Ectodermal cell (in vitro differentiated cells): ENCODE data around the gene MAGI2.

Source experiments
- H3K27ac ChIP-seq: 2 replicates; pipeline ENCODE4 v1.7.0; 2013; ENCODE audit warnings: mild to moderate bottlenecking, low read depth, low read length; ENCODE audit not compliant: insufficient read depth, poor library complexity, severe bottlenecking
- H3K27me3 ChIP-seq: 2 replicates; pipeline ENCODE4 v1.7.0; 2013; ENCODE audit warnings: mild to moderate bottlenecking, low read length; ENCODE audit not compliant: insufficient read depth, control insufficient read depth, poor library complexity, severe bottlenecking
- H3K36me3 ChIP-seq: one replicate; pipeline ENCODE4 v1.7.0; 2013; ENCODE audit warnings: low read length; ENCODE audit not compliant: control insufficient read depth, insufficient read depth
- H3K4me1 ChIP-seq: one replicate; pipeline ENCODE4 v1.7.0; 2013; ENCODE audit warnings: low read length; ENCODE audit not compliant: control insufficient read depth, insufficient read depth
- H3K4me3 ChIP-seq: 2 replicates; pipeline ENCODE4 v1.7.0; 2013; ENCODE audit warnings: low read depth, low read length, control low read depth; ENCODE audit not compliant: insufficient read depth
- H3K9me3 ChIP-seq: 2 replicates; pipeline ENCODE4 v1.7.0; 2013; ENCODE audit warnings: mild to moderate bottlenecking, low read length, moderate library complexity; ENCODE audit not compliant: control insufficient read depth
- WGBS, 2 experiments: methylation state at CpG; one replicate each; pipeline ENCODE4 v1.1.7; 2013; ENCODE audit warnings: missing lambda C conversion rate in 2 of 2; 5-methylcytosine and 5-hydroxymethylcytosine counted together

The MAGI2 gene

DNA sequence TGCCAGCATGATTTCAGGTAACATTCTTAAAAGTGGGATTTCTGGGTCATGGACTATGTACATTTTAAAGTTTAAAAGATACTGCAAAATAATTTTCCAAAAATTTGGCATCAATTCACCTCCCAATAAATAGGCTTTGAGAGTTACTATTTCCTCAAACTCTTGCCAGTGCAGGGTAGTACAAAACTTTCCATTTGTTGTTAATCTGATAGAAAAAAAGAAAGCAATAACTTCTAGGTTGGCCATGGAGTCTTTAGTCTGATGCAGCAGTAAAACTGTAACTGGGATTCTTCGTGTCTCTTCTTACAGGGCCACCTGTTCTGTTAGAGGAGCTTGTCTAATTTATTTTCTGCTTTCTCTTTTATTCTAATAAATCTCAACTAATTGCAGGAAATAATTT lies 241.1 kb downstream of the MAGI2 start:
- WGBS, 2 experiments, result 91 to 100% methylated on average over 1 of the region's 1 CpG
- Histone ChIP-seq H3K36me3 (no peaks in the 10 kb centered on the region), H3K27ac (no peak overlapping the region), H3K27me3 (no peaks in the 10 kb centered on the region), H3K4me3 (no peak overlapping the region), H3K9me3 (no peaks in the 10 kb centered on the region), H3K4me1 (no peaks in the 10 kb centered on the region)

DNA sequence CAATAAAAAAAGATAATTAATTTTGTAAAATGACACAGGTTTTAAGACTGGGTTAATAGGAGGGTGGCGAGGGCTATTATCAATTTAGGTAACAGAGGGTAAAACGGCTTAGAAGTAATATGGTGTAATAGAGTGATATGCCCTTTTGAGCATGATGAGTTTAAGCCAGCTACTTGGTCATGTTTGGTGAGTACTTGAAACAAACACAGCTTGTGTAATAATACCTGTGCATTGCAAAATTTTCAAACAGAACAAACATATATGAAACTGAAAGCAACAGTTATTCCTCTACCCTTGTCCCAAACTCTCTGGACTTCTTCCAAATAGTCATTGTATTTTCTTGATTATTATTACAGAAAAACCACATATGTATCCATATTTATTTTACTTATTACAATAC lies 241.7 kb downstream of the MAGI2 start:
- H3K36me3 ChIP-seq, result no peaks in the 10 kb centered on the region
- H3K9me3 ChIP-seq, result no peaks in the 10 kb centered on the region
- no peaks in the 10 kb centered on the region for H3K27me3 ChIP-seq
- H3K4me1 ChIP-seq, result no peaks in the 10 kb centered on the region
- no peak overlapping the region for H3K4me3 ChIP-seq
- H3K27ac ChIP-seq, result no peak overlapping the region
- WGBS, 2 experiments, result 94 to 95% methylated on average over 2 of the region's 2 CpGs

DNA sequence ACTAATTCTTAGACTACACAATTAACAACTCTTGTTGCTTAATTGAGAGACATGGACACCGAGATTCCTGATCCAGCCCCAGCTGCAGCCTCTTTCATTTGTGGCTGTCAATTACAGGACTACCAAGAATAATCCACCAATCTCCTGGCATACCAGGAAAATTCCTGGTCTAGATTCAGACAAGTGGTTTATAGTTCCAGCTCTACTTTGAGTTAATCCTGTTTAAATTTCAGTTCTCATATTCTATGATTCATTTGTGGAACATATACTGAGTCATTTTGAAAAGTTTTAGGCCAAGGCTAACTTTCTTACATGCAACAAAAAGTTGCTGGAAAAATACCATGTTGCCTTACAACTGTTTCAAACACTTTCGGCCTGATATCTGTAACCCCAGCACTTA lies 253.5 kb downstream of the MAGI2 start:
- H3K27ac ChIP-seq, result no peak overlapping the region
- no peaks in the 10 kb centered on the region for H3K4me1 ChIP-seq
- no peaks in the 10 kb centered on the region for H3K9me3 ChIP-seq
- no peaks in the 10 kb centered on the region for H3K27me3 ChIP-seq
- H3K36me3 ChIP-seq, result no peaks in the 10 kb centered on the region
- 88 to 96% methylated on average over 2 of the region's 2 CpGs for WGBS, 2 experiments
- no peak overlapping the region for H3K4me3 ChIP-seq

DNA sequence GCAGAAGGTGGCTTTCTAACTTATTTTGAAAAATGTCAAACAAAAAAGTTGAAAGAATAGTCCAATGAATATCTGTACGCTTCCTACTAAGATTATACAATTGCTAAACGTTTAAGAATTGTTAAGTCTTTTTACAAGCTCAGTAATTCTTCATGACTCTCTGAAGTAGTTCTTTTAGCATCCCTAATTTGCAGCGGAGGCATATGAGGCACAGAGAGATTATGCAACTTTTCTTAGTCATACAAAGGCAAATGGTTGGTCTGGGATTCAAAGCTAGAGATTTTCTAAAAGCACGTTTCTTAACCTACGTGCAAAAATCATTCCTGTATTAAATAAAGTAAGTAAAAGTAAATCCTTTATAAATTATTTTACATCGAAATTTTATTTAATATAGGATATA lies 254.2 kb downstream of the MAGI2 start:
- Histone ChIP-seq H3K9me3 (no peaks in the 10 kb centered on the region), H3K4me1 (no peaks in the 10 kb centered on the region)
- 95 to 97% methylated on average over 3 of the region's 6 CpGs for WGBS, 2 experiments

DNA sequence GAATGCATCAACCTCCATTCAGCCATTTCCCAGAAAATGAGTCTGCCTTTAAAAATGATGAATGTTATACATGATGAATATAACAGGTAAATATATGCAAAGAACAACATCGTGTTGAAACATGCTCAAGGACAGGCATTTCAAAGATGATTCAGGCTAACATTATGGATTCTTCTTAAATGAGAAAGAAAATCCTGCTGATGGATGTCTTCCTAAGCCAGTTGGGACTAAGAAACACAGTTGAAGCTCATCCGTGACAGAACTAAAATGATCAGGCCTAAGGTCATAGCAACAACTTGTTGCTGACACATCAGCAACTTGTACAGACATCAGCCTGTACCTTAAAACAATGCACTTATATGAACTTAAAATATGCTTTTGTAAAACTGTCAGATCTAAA lies 267.9 kb downstream of the MAGI2 start:
- H3K27me3 ChIP-seq, result no peaks in the 10 kb centered on the region
- WGBS, 2 experiments, result 89 to 93% methylated on average over 2 of the region's 2 CpGs
- H3K36me3 ChIP-seq, result no peaks in the 10 kb centered on the region
- no peak overlapping the region for H3K4me3 ChIP-seq
- H3K27ac ChIP-seq, result no peak overlapping the region
- H3K9me3 ChIP-seq, result no peaks in the 10 kb centered on the region
- H3K4me1 ChIP-seq, result no peaks in the 10 kb centered on the region

More for the DNA sequence above, 254.2 kb downstream of the MAGI2 start:
- H3K27me3 ChIP-seq, result no peaks in the 10 kb centered on the region
- no peak overlapping the region for H3K4me3 ChIP-seq
- no peaks in the 10 kb centered on the region for H3K36me3 ChIP-seq
- H3K27ac ChIP-seq, result no peak overlapping the region

DNA sequence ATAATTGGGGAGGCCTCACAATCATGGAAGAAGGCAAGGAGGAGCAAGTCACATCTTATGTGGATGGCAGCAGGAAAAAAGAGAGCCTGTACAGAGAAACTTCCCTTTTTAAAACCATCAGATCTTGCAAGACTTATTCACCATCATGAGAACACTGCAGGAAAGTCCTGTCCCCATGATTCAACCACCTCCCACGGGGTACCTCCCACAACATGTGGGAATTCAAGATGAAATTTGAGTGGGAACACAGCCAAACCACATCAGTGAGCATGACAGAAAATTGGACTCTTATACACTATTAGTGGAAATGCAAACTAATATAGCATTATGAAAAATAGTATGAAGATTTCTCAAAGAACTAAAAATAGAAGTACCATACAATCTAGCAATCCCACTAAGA lies 271.2 kb downstream of the MAGI2 start:
- 60 to 92% methylated on average over 1 of the region's 1 CpG for WGBS, 2 experiments
- Histone ChIP-seq H3K27ac (no peak overlapping the region), H3K9me3 (no peaks in the 10 kb centered on the region), H3K36me3 (no peaks in the 10 kb centered on the region), H3K27me3 (no peaks in the 10 kb centered on the region), H3K4me3 (no peak overlapping the region), H3K4me1 (no peaks in the 10 kb centered on the region)

DNA sequence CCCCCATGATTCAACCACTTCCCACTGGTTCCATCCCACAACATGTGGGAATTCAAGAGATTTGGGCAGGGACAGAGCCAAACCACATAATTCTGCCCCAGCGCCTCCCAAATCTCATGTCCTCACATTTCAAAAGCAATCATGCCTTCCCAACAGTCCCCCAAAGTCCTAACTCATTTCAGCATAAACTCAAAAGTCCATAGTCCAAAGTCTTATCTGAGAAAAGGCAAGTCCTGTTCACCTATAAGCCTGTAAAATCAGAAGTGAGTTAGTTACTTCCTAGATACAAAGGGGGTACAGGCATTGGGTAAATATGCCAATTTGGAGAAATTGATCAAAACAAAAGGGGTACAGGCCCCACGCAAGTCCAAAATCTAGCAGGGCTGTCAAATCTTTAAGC lies 272.9 kb downstream of the MAGI2 start:
- Histone ChIP-seq H3K4me3 (no peak overlapping the region), H3K9me3 (no peaks in the 10 kb centered on the region), H3K4me1 (no peaks in the 10 kb centered on the region), H3K27ac (no peak overlapping the region), H3K36me3 (no peaks in the 10 kb centered on the region), H3K27me3 (no peaks in the 10 kb centered on the region)
- WGBS, 2 experiments, result 44 to 47% methylated on average over 2 of the region's 2 CpGs

DNA sequence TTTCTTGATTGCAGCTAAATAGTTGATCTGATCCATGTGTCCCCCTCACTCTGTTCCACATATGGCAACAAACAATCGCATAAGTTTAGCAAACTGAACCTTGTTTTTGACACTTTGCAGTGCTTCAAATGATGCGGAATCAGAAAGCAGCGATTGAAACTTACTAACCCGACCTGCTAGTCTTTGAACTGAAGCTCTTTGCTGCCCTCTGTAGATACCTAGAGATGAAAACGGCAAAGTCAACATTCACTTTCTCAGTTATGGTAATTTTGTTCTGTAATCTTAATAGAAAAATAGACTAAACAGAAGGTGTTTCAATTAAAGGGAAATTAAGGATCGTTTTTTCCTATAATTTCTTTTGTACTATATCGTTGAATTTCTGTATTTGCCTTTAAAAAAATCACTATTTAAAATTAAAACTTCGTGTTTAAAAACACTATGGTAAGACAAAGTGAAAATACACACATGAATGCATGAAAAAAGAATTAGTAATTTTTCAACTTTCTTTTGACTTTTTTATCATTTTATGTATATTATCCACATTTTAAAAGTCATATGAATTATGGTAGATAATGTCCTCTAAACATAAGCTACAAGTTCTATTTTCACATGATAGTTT lies 276.5 kb downstream of the MAGI2 start:
- 26 to 33% methylated on average over 4 to 5 of the region's 8 CpGs for WGBS, 2 experiments
- H3K4me3 ChIP-seq, result no peak overlapping the region
- H3K27me3 ChIP-seq, result no peaks in the 10 kb centered on the region
- H3K36me3 ChIP-seq, result no peaks in the 10 kb centered on the region
- H3K4me1 ChIP-seq, result no peaks in the 10 kb centered on the region
- no peak overlapping the region for H3K27ac ChIP-seq
- no peaks in the 10 kb centered on the region for H3K9me3 ChIP-seq

DNA sequence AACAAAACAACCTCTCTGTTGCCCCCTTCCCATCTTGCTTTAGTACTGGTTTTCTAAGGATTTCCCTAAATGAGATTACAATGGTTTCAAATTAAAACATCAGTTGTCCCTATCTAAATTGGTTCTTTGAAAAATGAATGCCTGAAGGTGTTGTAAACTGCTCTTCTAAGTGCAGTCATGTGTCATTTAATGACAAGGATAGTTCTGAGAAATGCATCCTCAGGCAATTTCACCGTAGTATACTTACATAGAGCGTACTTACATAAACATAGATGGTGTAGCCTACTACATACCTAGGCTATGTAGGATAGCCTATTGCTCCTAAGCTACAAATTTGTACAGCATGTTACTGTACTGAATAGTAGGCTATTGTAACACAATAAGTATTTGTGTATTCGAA lies 278.1 kb downstream of the MAGI2 start:
- 94 to 100% methylated on average over 2 to 3 of the region's 3 CpGs for WGBS, 2 experiments
- Histone ChIP-seq H3K36me3 (no peaks in the 10 kb centered on the region), H3K9me3 (no peaks in the 10 kb centered on the region), H3K27me3 (no peaks in the 10 kb centered on the region), H3K4me3 (no peak overlapping the region), H3K27ac (no peak overlapping the region), H3K4me1 (no peaks in the 10 kb centered on the region)

DNA sequence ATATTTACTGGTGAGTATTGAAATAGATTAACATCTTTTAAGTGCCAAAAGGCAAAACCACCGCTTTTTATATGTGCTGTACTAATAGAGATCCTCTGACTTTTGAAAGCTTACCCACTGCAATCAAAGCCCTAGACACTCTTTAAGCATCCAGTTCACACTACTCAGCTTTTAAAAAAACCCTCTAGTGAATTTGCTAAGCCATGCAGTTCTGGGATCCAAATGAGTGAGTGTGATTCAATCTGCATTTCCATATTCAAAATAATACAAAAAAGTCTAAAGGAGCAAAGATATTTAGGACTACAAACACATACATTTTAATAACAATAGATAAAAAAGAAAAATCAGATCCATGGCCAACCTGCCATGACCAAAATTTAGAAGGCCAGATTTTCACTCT lies 288.2 kb downstream of the MAGI2 start:
- H3K36me3 ChIP-seq, result no peaks in the 10 kb centered on the region
- no peak overlapping the region for H3K27ac ChIP-seq

More for the DNA sequence above, 288.2 kb downstream of the MAGI2 start:
- 100% methylated on average over 1 of the region's 1 CpG for WGBS, 2 experiments
- H3K9me3 ChIP-seq, result peaks cover 3% of the 10 kb centered on the region
- H3K4me1 ChIP-seq, result no peaks in the 10 kb centered on the region
- no peaks in the 10 kb centered on the region for H3K27me3 ChIP-seq
- no peak overlapping the region for H3K4me3 ChIP-seq
